Neural cell (in vitro differentiated cells): ENCODE measurements around the gene SURF1.

Source experiments
- EP300 ChIP-seq: fragments of 450-650 bp; conservative IDR thresholded peaks from 2 replicates; pipeline ENCODE4 v1.6.1; 2014; ENCODE audit warnings: antibody characterized with exemption, mild to moderate bottlenecking, moderate library complexity; ENCODE audit not compliant: poor library complexity, severe bottlenecking
- EZH2 ChIP-seq: fragments of 200-600, 300-800 bp; shearing (Covaris generic), sonication (generic); IDR thresholded peaks from 2 replicates; pipeline ENCODE4 v1.6.1; 2014; ENCODE audit warnings: antibody characterized with exemption, low read length, borderline replicate concordance, mild to moderate bottlenecking; ENCODE audit not compliant: insufficient read depth, poor library complexity, severe bottlenecking
- TAF1 ChIP-seq: IDR thresholded peaks from 2 replicates; pipeline ENCODE4 v1.6.1; 2012; ENCODE audit warnings: low read depth
- TF ChIP-seq, protein P1 (sequence below): fragments of 450-650 bp; IDR thresholded peaks from 2 replicates; pipeline ENCODE4 v1.5.1; 2014; ENCODE audit warnings: antibody characterized with exemption, mild to moderate bottlenecking, moderate library complexity; ENCODE audit not compliant: poor library complexity, severe bottlenecking

DNA sequence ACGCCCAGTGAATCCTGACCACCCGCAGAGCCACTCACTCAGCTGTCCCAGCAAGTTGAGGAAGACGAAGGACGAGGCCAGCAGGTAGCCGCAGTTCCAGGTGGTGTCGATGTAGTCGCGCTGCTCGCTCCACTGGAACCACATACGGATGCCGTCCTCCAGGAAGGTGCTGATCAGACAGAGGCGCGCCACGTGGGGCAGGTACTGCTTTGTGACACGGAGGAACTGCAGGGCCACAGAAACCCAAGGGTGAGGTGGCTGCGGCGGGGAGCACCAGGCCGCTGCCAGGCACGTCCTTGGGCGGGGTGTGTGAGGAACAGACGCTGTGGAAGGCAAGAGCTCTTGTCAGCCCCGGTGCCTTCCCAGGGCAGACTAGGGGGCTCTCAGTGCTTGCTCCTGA, 10.9 kb upstream of the SURF1 start:
- TF ChIP-seq, protein P1, sequence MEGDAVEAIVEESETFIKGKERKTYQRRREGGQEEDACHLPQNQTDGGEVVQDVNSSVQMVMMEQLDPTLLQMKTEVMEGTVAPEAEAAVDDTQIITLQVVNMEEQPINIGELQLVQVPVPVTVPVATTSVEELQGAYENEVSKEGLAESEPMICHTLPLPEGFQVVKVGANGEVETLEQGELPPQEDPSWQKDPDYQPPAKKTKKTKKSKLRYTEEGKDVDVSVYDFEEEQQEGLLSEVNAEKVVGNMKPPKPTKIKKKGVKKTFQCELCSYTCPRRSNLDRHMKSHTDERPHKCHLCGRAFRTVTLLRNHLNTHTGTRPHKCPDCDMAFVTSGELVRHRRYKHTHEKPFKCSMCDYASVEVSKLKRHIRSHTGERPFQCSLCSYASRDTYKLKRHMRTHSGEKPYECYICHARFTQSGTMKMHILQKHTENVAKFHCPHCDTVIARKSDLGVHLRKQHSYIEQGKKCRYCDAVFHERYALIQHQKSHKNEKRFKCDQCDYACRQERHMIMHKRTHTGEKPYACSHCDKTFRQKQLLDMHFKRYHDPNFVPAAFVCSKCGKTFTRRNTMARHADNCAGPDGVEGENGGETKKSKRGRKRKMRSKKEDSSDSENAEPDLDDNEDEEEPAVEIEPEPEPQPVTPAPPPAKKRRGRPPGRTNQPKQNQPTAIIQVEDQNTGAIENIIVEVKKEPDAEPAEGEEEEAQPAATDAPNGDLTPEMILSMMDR: no peak
- TF ChIP-seq EP300 (no peak), EZH2 (no peak), TAF1 (no peak)
